MM.1S (cell line): ENCODE results near the gene FAF1.

Experiments
- DNase-seq: peaks from one replicate; pipeline ENCODE4 v3.0.0-alpha.2; 2015
- H2AFZ ChIP-seq: fragments of 300-600 bp; sonication (generic); 2 replicates; pipeline ENCODE4 v1.6.0; 2016; ENCODE audit warnings: antibody characterized with exemption, low read length
- H3F3A ChIP-seq: fragments of 300-600 bp; sonication (generic); 2 replicates; pipeline ENCODE4 v1.6.1; 2016; ENCODE audit warnings: mild to moderate bottlenecking, antibody characterized with exemption, low read length, moderate library complexity, mixed read lengths; ENCODE audit not compliant: insufficient read depth
- H3K27ac ChIP-seq: fragments of 300-600 bp; sonication (generic); 2 replicates; pipeline ENCODE4 v1.5.1; 2016; ENCODE audit warnings: mild to moderate bottlenecking, low read length
- H3K27me3 ChIP-seq: fragments of 300-600 bp; sonication (generic); replicated peaks from 2 replicates; pipeline ENCODE4 v1.6.0; 2016; ENCODE audit warnings: low read length; ENCODE audit not compliant: insufficient read depth
- H3K36me3 ChIP-seq: fragments of 300-600 bp; sonication (generic); replicated peaks from 2 replicates; pipeline ENCODE4 v1.6.1; 2016; ENCODE audit warnings: mild to moderate bottlenecking, low read length, mixed read lengths; ENCODE audit not compliant: insufficient read depth
- H3K4me1 ChIP-seq: fragments of 300-600 bp; sonication (generic); 2 replicates; pipeline ENCODE4 v1.6.1; 2016; ENCODE audit warnings: low read length, mixed read lengths
- H3K4me2 ChIP-seq: fragments of 300-600 bp; sonication (generic); 2 replicates; pipeline ENCODE4 v1.6.0; 2016; ENCODE audit warnings: low read depth, low read length
- H3K4me3 ChIP-seq: fragments of 300-600 bp; sonication (generic); 2 replicates; pipeline ENCODE4 v1.5.1; 2016; ENCODE audit warnings: low read length, mixed read lengths
- H3K79me2 ChIP-seq: fragments of 300-600 bp; sonication (generic); 2 replicates; pipeline ENCODE4 v1.6.1; 2016; ENCODE audit warnings: mixed run types, low read length, mixed read lengths
- H3K9ac ChIP-seq: fragments of 300-600 bp; sonication (generic); 2 replicates; pipeline ENCODE4 v1.6.1; 2016; ENCODE audit warnings: low read length, mixed read lengths
- H3K9me2 ChIP-seq: fragments of 300-600 bp; sonication (generic); replicated peaks from 2 replicates; pipeline ENCODE4 v1.6.1; 2016; ENCODE audit warnings: mild to moderate bottlenecking, low read length, mixed read lengths; ENCODE audit not compliant: insufficient read depth
- H3K9me3 ChIP-seq: fragments of 300-600 bp; sonication (generic); replicated peaks from 2 replicates; pipeline ENCODE4 v1.6.1; 2016; ENCODE audit warnings: mild to moderate bottlenecking, low read length, mixed read lengths; ENCODE audit not compliant: insufficient read depth
- H4K20me1 ChIP-seq: fragments of 300-600 bp; sonication (generic); 2 replicates; pipeline ENCODE4 v1.6.1; 2016; ENCODE audit warnings: mild to moderate bottlenecking, low read length, moderate library complexity, mixed read lengths; ENCODE audit not compliant: insufficient read depth
- CTCF ChIP-seq: fragments of 300-600 bp; sonication (generic); IDR thresholded peaks from 2 replicates; pipeline ENCODE4 v1.5.1; 2016; ENCODE audit warnings: antibody characterized with exemption, low read length, mixed read lengths
- EZH2 ChIP-seq: fragments of 300-600 bp; sonication (generic); optimal IDR thresholded peaks from 2 replicates; pipeline ENCODE3; 2017; ENCODE audit warnings: low read depth, mild to moderate bottlenecking, antibody characterized with exemption, low read length, mixed read lengths
- EZH2phosphoT487 ChIP-seq: fragments of 300-600 bp; sonication (generic); IDR thresholded peaks from 2 replicates; pipeline ENCODE4 v1.6.1; 2018; ENCODE audit warnings: antibody characterized with exemption, low read length

The FAF1 gene

GRCh38 chr1:50508040-50508586, 452.0 kb downstream of the FAF1 start:
- H3K4me2 ChIP-seq = no peak overlapping the region
- H3K9me3 ChIP-seq = no peaks in the 10 kb centered on the region
- no peaks in the 10 kb centered on the region for H3K27me3 ChIP-seq
- no peak overlapping the region for H3K4me3 ChIP-seq
- no peaks in the 10 kb centered on the region for H4K20me1 ChIP-seq
- no peak overlapping the region for H3K9ac ChIP-seq
- no peaks in the 10 kb centered on the region for H3K79me2 ChIP-seq
- H2AFZ ChIP-seq = no peak overlapping the region
- DNase-seq = no peak
- H3F3A ChIP-seq = no peaks in the 10 kb centered on the region
- no peak for TF ChIP-seq EZH2
- no peak for TF ChIP-seq EZH2phosphoT487
- TF ChIP-seq CTCF = no peak
- H3K4me1 ChIP-seq = no peaks in the 10 kb centered on the region
- no peak overlapping the region for H3K27ac ChIP-seq
- H3K9me2 ChIP-seq = no peaks in the 10 kb centered on the region
- H3K36me3 ChIP-seq = no peaks in the 10 kb centered on the region

DNA sequence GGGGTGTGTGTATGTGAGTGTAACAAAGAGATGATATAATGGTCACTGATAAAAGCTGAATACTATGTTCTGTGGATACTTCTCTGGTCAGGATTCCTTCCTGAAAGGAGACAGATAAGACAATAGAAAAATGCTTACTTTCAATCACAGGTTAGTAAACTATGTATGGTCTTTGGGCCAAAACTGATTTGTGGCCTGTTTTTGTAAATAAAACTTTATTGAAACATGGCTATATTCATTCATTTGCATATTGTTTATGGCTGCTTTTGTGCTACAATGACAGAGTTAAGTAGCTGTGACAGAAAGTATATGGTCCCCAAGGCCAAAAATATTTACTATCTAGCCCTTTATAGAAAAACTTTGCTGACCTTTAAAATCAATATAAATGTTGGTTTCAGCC, 454.6 kb downstream of the FAF1 start:
- no peaks in the 10 kb centered on the region for H3K4me1 ChIP-seq
- no peak for TF ChIP-seq CTCF
- TF ChIP-seq EZH2phosphoT487 = no peak
- no peak for TF ChIP-seq EZH2
- no peaks in the 10 kb centered on the region for H3F3A ChIP-seq
- no peaks in the 10 kb centered on the region for H3K9me3 ChIP-seq
- no peak overlapping the region for H3K4me2 ChIP-seq
- H3K27me3 ChIP-seq = no peaks in the 10 kb centered on the region
- H3K4me3 ChIP-seq = no peak overlapping the region
- no peak overlapping the region for H3K27ac ChIP-seq
- no peak for DNase-seq
- H3K9me2 ChIP-seq = no peaks in the 10 kb centered on the region
- no peaks in the 10 kb centered on the region for H4K20me1 ChIP-seq
- no peak overlapping the region for H2AFZ ChIP-seq
- no peak overlapping the region for H3K9ac ChIP-seq
- no peaks in the 10 kb centered on the region for H3K36me3 ChIP-seq
- no peaks in the 10 kb centered on the region for H3K79me2 ChIP-seq

DNA sequence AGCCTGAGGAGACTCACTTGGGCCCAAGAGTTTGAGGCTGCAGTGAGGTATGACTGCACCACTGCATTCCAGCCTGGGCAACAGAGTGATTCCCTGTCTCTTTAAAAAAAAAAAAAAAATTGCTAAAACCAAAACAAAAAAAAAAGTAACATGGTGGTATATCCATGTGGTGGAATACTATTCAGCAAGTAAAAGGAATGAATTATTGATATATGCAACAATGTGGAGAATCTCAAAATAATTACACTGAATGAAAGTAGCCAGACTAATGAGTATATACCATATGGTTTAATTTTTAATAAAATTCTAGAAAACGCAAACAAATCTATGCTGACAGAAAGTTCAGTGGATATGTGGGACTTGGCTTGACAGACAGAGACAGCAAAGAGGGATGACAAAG, 456.6 kb downstream of the FAF1 start:
- Histone ChIP-seq H3K9me3 (no peaks in the 10 kb centered on the region), H4K20me1 (no peaks in the 10 kb centered on the region), H3K9me2 (no peaks in the 10 kb centered on the region), H3K36me3 (no peaks in the 10 kb centered on the region), H3K4me2 (no peak overlapping the region), H3K4me1 (no peaks in the 10 kb centered on the region), H3K9ac (no peak overlapping the region), H2AFZ (no peak overlapping the region), H3K27ac (no peak overlapping the region), H3K27me3 (no peaks in the 10 kb centered on the region), H3K79me2 (no peaks in the 10 kb centered on the region), H3F3A (no peaks in the 10 kb centered on the region), H3K4me3 (no peak overlapping the region)
- no peak for DNase-seq
- TF ChIP-seq EZH2phosphoT487 = no peak
- TF ChIP-seq CTCF = no peak
- TF ChIP-seq EZH2 = no peak
